ENCODE data around the gene HIGD2A.

Gene HIGD2A

DNA sequence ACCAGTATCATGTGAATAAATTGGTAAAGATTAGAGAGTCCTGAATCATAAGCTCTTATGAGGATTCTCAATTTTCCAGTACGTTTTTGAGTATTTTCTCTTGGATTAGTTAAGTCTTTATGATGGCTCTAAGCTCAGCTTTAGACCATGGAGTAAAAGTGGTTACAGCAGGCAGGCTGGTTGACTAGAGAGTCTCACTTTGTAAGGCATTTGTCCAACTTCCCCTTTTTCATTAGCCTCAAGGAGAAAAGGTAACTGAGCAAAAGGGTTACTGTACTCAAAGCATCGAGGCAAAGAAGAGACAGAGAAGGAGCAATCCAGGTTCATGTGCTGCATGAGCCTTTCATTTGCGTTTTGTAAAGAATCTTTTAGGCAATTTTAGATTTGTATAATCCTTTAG, 8.7 kb upstream of the HIGD2A start:
- DNase-seq (ENCODE audit: low read depth in 1 of 2, low spot score in 1 of 2): no peak
- no peak for TF ChIP-seq JUND (IDR thresholded peaks at IDR 0.05; ENCODE audit: low read depth)
- in situ Hi-C loops (cut with HindIII; ENCODE audit: low pct_unique_long_range_greater_than_20kb, low sequenced_read_pairs): no loop called here

DNA sequence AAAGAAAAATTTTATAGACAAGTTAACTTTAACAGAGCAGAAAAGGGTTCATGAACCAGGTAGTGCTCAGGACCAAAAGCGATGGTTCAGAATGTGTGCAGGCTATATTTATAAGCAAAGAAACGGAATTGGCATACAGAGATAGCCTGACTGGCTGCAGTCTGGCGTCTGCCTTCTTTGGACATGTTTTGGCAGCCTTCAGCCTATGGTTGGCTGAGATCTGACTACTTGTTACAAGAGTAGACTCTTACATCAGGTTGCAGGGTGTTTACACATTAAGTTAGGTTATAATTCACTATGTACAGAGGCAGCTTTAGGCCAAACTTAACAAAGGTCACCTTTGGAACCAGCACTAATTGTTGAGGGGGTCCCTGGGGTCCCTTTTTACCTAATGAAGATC, 7.1 kb upstream of the HIGD2A start:
- no peak for DNase-seq (ENCODE audit: low read depth in 1 of 2, low spot score in 1 of 2)
- in situ Hi-C loops (cut with HindIII; ENCODE audit: low pct_unique_long_range_greater_than_20kb, low sequenced_read_pairs): no loop called here
- TF ChIP-seq JUND (IDR thresholded peaks at IDR 0.05; ENCODE audit: low read depth): no peak

DNA sequence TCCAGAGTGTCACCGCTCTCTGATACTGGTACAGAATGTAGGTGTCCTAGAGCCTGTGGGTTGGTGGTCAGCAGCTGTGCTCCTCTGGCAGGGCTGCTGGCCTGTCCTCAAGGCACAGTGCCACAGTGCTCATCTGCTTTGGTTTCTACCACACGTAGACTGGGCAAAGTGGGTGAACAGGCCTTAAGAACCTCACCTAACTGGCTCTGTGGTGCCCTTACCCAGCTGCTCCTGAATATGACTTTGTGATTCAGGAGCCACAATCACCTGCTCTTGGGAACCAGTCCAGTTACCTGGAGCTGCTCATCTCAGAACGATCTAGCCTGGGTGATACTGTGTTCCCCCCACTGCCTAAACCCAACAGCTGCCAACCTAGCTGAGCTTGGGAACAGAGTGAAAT, 6.6 kb upstream of the HIGD2A start:
- no peak for TF ChIP-seq JUND (IDR thresholded peaks at IDR 0.05; ENCODE audit: low read depth)
- DNase-seq (ENCODE audit: low read depth in 1 of 2, low spot score in 1 of 2): no peak
- in situ Hi-C loops (cut with HindIII; ENCODE audit: low pct_unique_long_range_greater_than_20kb, low sequenced_read_pairs): no loop called here

DNA sequence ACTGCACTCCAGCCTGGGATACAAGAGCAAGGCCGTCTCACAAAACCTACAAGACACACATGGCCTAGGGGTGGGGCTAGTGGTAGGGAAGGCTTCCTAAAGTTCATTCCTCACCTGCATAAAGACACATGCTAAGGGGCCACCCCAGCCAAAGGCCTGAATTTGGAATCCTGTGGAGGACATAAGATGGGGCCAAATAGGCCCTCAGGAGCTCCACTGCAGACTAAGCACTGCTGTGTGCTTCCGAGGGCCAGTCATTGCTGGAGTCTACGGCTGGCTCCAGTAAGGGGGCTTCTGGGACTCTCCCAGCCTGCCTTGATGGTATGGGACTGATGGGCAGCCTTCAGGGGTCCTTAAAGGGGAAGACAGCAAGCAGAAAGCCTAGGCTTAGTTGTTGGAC, 5.8 kb upstream of the HIGD2A start:
- DNase-seq (ENCODE audit: low read depth in 1 of 2, low spot score in 1 of 2): no peak
- in situ Hi-C loops (cut with HindIII; ENCODE audit: low pct_unique_long_range_greater_than_20kb, low sequenced_read_pairs): no loop called here
- no peak for TF ChIP-seq JUND (IDR thresholded peaks at IDR 0.05; ENCODE audit: low read depth)

DNA sequence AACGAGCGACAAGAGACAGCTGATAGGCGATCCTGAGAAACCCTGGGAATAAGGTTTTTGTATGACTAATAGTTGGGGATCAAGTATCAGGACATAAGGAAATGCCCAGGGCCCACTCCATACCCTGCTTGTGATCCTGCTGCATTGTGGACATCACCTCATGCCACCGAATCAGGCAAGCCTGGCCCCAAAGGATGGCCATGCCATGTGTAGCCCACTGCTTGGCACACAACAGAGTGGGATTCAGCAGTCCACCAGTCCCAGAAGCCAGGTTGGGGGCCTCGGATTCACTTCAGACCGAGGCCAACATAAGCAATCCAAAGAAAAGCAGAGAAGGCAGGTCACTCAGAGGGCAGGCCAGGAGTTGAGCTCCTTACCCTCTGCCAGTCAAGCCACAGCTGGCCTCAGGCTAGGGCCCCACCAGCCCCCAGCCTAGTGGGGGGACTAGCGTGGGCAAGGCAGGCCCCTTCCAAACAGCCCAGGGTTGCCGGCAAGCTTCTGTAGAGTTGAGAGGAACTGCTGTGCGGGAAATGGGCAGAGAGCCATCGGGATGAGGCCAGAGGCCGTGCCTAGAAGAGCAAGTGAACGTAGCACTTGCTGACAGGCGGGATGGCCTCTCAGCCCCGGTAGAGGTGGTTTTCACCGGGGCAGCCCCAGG, 5.2 kb upstream of the HIGD2A start:
- DNase-seq (ENCODE audit: low read depth in 1 of 2, low spot score in 1 of 2): no peak
- TF ChIP-seq JUND (IDR thresholded peaks at IDR 0.05; ENCODE audit: low read depth): no peak
- in situ Hi-C loops (cut with HindIII; ENCODE audit: low pct_unique_long_range_greater_than_20kb, low sequenced_read_pairs): no loop called here

DNA sequence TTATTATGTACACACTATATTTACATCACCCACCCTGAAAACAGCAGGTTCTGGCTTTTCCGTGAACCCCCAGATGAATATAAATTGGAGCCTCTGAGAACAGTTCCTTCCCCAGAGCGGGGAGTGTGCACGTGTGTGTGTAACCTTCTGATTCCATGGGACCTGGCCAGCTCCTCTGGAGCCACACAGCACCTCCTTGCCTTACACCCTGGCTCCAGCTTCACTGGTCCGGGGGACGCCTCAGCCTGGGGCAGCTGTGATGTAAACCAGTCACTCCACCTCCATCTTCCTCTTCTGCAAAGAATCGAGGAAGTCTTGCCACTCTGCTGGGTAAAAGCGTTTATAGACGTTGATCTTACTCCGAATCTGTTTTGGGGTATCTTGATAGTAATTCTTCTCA, 4.6 kb upstream of the HIGD2A start:
- DNase-seq (ENCODE audit: low read depth in 1 of 2, low spot score in 1 of 2): no peak
- TF ChIP-seq JUND (IDR thresholded peaks at IDR 0.05; ENCODE audit: low read depth): no peak
- in situ Hi-C loops (cut with HindIII; ENCODE audit: low pct_unique_long_range_greater_than_20kb, low sequenced_read_pairs): no loop called here

DNA sequence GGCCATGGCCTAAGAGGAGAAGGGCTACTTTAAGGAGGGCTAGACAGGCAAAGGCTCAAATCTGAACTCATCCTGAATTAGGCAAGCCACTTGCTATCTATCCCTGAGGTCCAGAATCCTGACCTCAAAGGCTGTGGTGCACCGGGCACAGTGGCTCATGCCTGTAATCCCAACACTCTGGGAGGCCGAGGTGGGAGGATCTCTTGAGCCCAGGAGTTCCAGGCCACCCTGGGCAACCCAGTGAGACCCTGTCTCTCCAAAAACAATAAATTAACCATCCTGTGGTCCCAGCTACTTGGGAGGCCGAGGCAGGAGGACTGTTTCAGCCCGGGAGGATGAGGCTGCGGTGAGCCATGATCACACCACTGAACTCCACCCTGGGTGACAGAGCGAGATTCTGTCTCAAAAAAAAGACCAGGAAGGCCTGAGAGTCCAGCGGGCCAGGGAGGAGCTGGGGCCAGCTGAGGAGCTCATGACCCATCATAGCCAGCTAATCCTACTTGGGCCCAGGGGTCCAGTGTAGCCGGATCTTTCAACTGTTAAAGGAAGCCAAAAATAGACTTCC, 4.1 kb upstream of the HIGD2A start:
- no peak for DNase-seq (ENCODE audit: low read depth in 1 of 2, low spot score in 1 of 2)
- TF ChIP-seq JUND (IDR thresholded peaks at IDR 0.05; ENCODE audit: low read depth): no peak
- in situ Hi-C loops (cut with HindIII; ENCODE audit: low pct_unique_long_range_greater_than_20kb, low sequenced_read_pairs): no loop called here

DNA sequence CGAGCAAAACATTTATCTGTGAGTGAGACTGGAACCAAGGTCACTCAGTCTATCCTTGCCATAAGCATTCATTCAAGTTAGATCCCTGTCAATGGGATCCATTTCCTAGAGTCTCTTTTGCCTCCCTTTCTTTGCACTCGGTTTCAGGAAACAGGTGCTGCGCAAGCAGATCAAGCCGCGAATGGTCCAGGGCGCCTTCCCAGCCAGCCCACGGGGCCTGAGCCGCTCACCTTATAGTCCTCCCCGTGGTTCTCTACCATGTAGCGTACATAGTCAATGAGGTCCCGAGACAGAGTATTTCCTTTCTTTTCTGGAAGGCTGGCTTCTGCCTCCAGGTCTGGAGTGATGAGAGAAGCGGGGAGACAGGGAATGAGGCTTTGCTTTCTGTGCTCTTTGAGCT, 3.6 kb upstream of the HIGD2A start:
- in situ Hi-C loops (cut with HindIII; ENCODE audit: low pct_unique_long_range_greater_than_20kb, low sequenced_read_pairs): no loop called here
- DNase-seq (ENCODE audit: low read depth in 1 of 2, low spot score in 1 of 2): no peak
- no peak for TF ChIP-seq JUND (IDR thresholded peaks at IDR 0.05; ENCODE audit: low read depth)

DNA sequence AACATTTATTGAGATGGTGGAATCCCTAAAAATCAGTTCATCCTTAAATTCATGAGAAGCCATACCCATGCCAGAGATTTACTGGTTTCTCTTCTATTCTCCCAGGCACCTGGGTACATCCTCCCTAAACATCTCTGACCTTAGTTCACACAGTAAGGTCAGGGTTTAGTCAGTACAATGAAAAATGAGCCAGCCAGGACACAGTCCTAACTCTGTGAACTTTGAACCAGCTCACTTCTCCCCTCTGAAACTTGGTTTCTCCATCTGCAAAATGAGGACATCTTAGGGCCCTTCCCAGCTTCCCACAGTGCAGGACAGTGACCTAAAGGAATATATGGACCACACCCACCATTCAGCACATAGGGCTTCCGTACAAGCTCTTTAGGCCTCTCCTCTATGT, 2.1 kb upstream of the HIGD2A start:
- no peak for TF ChIP-seq JUND (IDR thresholded peaks at IDR 0.05; ENCODE audit: low read depth)
- in situ Hi-C loops (cut with HindIII; ENCODE audit: low pct_unique_long_range_greater_than_20kb, low sequenced_read_pairs): no loop called here

DNA sequence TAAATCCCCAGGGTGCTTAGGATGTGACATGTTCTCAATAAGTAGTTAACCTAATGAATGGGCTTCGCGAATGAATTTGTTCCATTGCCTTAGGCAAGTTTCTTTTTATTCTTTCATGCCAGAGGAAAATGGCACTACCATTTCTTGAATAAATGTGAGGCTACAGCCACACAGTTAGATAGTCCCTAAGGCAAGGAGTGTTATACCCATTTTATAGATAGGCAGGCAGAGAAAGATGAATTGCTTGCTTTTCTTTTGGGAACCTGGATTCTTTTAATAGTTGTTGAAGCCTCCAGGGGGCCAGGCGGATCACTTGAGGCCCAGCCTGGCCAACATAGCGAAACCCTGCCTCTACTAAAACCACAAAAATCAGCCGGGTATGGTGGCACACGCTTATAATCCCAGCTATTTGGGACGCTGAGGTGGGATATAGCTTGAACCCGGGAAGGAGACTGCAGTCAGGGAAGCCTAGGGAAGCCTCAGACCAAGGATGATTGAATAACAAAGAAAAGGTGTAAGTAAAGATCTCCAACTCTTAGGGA, 1.1 kb upstream of the HIGD2A start:
- TF ChIP-seq JUND (IDR thresholded peaks at IDR 0.05; ENCODE audit: low read depth): no peak
- no peak for DNase-seq (ENCODE audit: low read depth in 1 of 2, low spot score in 1 of 2)
- in situ Hi-C loops (cut with HindIII; ENCODE audit: low pct_unique_long_range_greater_than_20kb, low sequenced_read_pairs): no loop called here

More for the DNA sequence above, 2.1 kb upstream of the HIGD2A start:
- DNase-seq (ENCODE audit: low read depth in 1 of 2, low spot score in 1 of 2): no peak

DNA sequence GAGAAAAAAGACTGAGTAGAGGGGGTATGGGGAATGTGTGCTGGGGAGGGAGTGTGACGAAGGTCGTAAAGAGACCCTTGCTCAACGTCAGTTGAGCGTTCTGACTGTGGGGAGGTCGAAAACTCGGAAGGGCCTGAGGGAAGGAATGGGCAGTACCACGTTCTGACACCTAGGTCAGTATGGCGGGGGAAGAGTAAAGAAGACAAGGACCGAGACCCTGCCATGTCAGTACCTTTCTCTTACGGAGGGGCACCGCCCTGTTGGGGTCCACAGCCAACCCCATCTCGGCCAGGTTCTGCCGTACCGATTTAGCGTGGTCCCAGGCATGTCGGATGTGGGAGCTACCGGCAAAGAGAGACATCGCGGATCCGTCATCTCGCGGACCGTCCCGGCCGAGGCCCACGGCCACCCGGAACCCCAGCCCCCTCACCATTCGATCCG, 528 bp upstream of the HIGD2A start:
- peak in 1 of 2 experiments; percentile 23 for DNase-seq (ENCODE audit: low read depth in 1 of 2, low spot score in 1 of 2)
- in situ Hi-C loops (cut with HindIII; ENCODE audit: low pct_unique_long_range_greater_than_20kb, low sequenced_read_pairs): no loop called here
- TF ChIP-seq JUND (IDR thresholded peaks at IDR 0.05; ENCODE audit: low read depth): no peak

DNA sequence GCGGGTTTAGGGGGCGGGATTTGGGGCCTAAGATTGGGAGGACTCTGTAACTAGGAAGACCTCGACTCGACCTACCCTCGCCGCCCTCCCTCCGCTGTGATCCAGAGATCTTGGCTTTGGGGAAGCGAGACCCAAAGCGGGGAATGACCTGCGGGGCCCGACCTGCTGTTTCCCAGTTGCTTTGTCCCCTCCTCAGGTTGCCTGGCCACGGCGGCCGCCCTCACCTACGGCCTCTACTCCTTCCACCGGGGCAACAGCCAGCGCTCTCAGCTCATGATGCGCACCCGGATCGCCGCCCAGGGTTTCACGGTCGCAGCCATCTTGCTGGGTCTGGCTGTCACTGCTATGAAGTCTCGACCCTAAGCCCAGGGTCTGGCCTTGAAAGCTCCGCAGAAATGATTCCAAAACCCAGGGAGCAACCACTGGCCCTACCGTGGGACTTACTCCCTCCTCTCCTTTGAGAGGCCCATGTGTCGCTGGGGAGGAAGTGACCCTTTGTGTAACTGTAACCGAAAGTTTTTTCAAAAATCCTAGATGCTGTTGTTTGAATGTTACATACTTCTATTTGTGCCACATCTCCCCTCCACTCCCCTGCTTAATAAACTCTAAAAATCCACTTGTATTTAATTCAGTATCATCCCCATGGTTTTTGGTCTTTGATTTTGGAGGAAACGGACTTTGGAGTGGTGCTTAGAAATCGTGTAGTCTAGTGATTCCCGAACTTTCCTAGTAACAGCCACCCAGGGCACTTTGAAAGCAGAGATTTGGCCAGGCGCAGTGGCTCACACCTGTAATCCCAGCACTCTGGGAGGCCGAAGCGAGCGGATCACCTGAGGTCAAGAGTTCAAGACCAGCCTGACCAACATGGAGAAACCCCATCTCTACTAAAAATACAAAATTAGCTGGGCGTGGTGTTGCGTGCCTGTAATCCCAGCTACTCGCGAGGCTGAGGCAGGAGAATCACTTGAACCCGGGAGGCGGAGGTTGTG, 878 bp downstream of the HIGD2A start:
- no peak for DNase-seq (ENCODE audit: low read depth in 1 of 2, low spot score in 1 of 2)
- no peak for TF ChIP-seq JUND (IDR thresholded peaks at IDR 0.05; ENCODE audit: low read depth)
- in situ Hi-C loops (cut with HindIII; ENCODE audit: low pct_unique_long_range_greater_than_20kb, low sequenced_read_pairs): no loop called here

DNA sequence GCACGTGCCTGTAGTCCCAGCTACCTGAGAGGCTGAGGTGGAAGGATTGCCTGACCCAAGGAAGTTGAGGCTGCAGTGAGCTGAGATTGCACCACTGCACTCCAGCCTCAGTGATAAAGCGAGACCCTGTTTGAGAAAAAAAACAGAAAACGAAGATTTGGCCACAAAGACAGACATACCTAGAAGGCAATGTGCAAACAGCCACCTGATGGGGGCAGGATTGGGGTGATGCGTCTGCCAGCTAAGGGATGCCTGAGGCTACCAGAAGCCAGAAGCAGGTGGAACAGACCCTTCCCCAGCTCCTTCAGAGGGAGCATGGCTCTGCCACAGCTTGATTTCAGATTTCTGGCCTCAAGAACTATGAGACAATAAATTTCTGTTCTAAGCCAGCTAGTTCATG, 2.9 kb downstream of the HIGD2A start:
- no peak for DNase-seq (ENCODE audit: low read depth in 1 of 2, low spot score in 1 of 2)
- no peak for TF ChIP-seq JUND (IDR thresholded peaks at IDR 0.05; ENCODE audit: low read depth)
- in situ Hi-C loops (cut with HindIII; ENCODE audit: low pct_unique_long_range_greater_than_20kb, low sequenced_read_pairs): no loop called here
